ENCODE results near the gene CORO7.

The CORO7 gene

DNA sequence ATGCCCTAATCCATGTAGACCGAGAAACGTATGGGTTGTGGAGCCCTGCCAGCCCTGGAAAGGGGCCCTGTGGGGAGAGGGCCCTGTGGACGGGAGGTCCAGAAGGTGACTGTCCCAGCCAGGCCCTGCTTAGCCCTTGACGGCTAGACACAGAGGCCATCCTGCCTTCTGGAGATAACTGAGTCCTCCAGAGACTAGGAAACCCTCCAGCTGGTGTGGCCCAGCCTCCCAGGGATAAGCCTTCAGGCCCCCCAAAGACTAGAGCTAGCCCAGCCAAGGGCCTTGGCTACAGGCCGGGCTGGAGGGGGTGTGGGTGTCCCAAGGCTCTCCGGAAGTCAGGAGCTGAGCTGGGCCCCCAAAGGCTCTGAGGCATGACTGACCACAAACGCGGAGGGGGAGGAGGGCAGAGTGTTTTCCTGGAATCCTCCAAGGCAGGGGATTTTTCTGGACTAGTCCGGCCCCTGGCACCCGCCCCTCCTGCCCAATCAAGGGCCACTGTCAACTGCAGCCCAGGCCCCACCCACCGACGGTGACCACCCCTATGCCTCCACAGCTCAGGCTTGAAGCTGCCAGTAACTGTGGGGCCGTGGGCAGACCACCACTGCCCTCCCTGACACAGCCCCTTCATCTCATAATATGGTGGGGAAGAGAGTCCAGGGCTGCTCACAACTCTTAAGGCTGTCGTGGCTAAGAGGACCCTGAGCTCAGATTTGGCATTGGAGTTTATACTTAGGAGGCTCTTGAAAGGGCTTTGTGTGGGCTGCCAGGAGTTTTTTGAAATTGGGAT, 45.6 kb downstream of the CORO7 start:
- in situ Hi-C loops (cut with MboI; ENCODE audit: low sequenced_read_pairs, unreplicated experiment) = no loop called here
- DNase-seq (ENCODE audit: low spot score) = no peak
- TF ChIP-seq, protein P1, sequence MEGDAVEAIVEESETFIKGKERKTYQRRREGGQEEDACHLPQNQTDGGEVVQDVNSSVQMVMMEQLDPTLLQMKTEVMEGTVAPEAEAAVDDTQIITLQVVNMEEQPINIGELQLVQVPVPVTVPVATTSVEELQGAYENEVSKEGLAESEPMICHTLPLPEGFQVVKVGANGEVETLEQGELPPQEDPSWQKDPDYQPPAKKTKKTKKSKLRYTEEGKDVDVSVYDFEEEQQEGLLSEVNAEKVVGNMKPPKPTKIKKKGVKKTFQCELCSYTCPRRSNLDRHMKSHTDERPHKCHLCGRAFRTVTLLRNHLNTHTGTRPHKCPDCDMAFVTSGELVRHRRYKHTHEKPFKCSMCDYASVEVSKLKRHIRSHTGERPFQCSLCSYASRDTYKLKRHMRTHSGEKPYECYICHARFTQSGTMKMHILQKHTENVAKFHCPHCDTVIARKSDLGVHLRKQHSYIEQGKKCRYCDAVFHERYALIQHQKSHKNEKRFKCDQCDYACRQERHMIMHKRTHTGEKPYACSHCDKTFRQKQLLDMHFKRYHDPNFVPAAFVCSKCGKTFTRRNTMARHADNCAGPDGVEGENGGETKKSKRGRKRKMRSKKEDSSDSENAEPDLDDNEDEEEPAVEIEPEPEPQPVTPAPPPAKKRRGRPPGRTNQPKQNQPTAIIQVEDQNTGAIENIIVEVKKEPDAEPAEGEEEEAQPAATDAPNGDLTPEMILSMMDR (IDR thresholded peaks at IDR 0.05; ENCODE audit: borderline replicate concordance, control extremely low read depth, extremely low read depth, insufficient read depth, missing control alignments) = no peak

DNA sequence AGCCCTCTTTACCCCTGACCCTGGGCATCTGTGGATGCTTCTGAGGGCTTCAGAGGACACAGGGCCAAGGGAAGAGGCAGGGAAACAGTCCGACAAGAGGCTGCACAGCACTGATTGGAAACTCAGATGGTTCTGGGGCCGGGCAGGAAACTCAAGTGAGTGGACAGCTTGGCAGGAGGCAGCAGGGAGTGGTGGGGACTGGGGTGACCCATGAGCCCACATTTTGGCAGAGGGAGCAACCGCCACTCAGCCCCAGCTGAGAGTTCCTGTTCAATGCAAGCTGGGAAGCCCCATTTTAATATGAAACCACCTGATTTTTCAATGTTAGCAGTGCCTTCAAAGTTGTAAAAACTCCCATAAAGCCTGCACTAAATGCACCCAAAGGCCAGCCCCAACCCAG, 46.2 kb downstream of the CORO7 start:
- no peak for DNase-seq (ENCODE audit: low spot score)

DNA sequence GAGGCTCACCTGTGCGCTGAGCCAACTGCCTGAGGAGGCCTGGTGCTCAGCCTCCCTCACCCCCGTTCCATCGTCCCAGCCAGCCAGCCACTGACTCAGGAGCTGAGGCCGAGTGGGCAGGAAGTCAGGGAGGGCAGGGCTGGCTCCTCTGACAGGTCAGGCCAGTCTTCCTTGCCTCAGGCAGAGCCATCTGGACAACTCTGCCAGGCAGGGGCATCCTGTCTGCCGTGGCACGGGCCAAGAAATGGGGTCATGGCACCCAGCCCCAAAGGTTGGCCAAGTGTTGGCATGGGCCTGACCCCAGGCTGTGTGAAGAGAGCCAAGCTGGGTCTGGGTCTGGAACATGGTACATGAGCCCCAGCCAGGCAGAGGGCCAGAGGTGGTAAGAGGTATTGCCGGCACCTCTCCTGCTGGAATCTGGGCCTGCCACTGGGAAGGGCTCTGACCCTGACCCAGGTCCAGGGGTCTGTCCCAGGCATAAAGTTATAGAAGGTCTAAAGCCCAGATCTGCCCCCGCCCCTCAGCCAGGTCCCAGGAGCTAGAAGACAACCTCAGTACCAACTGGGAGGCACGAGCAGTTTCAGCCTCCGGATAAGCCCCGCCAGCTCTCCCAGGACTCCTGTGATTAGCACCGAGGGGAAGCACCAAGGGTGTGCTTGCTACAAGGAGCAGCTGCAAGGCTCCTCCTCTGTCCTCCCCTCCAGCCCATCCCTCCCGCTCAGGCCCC, 47.2 kb downstream of the CORO7 start:
- DNase-seq (ENCODE audit: low spot score) = no peak
- in situ Hi-C loops (cut with MboI; ENCODE audit: low sequenced_read_pairs, unreplicated experiment) = no loop called here
- TF ChIP-seq, protein P1 (IDR thresholded peaks at IDR 0.05; ENCODE audit: borderline replicate concordance, control extremely low read depth, extremely low read depth, insufficient read depth, missing control alignments) = no peak

More for the DNA sequence above, 46.2 kb downstream of the CORO7 start:
- in situ Hi-C loops (cut with MboI; ENCODE audit: low sequenced_read_pairs, unreplicated experiment) = no loop called here
- TF ChIP-seq, protein P1 (IDR thresholded peaks at IDR 0.05; ENCODE audit: borderline replicate concordance, control extremely low read depth, extremely low read depth, insufficient read depth, missing control alignments) = no peak

DNA sequence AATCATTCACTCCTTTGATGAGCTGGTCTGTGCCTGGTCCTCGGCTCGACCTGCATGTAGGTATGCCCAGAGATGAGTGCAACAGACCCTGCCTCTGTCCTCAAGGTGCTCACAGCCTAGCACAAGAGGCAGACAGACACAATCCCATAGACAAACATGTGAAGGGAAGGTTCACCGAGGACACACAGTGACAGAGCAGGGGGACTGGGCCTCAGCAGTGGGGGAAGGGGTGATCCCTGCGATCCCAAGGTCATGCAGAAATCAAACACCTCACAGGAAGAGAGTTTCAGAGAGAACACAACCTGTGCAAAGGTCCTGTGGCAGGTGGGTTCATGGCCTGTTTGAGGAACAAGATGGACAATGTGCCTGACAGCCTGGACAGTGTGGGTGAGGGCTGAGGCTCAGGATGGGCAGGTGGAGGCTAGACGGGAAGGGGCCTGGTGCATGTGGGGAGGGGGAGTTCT, 49.0 kb downstream of the CORO7 start:
- in situ Hi-C loops (cut with MboI; ENCODE audit: low sequenced_read_pairs, unreplicated experiment) = no loop called here

DNA sequence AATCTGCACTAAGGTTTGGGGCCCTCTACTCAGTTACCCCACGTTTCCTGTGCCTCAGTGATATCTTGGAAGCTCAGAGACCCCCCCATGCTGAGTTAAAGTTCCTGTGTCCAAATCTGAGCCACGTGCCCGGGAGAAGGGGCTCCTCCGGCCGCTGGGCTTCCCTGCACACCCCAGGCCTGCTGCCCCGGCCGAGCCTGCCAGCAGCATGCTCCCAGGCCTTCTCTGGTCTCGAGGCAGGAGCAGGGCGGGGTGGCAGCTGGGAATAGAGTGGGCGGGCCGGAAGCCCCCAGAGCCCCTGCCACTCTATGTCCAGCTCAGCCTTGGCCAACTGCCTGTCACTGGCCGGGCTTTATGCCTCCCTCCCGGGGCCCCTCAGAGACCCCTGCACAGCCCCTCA, 50.4 kb downstream of the CORO7 start:
- in situ Hi-C loops (cut with MboI; ENCODE audit: low sequenced_read_pairs, unreplicated experiment) = no loop called here
- DNase-seq (ENCODE audit: low spot score) = no peak
- TF ChIP-seq, protein P1 (IDR thresholded peaks at IDR 0.05; ENCODE audit: borderline replicate concordance, control extremely low read depth, extremely low read depth, insufficient read depth, missing control alignments) = no peak

More for the DNA sequence above, 49.0 kb downstream of the CORO7 start:
- TF ChIP-seq, protein P1 (IDR thresholded peaks at IDR 0.05; ENCODE audit: borderline replicate concordance, control extremely low read depth, extremely low read depth, insufficient read depth, missing control alignments) = no peak
- no peak for DNase-seq (ENCODE audit: low spot score)

DNA sequence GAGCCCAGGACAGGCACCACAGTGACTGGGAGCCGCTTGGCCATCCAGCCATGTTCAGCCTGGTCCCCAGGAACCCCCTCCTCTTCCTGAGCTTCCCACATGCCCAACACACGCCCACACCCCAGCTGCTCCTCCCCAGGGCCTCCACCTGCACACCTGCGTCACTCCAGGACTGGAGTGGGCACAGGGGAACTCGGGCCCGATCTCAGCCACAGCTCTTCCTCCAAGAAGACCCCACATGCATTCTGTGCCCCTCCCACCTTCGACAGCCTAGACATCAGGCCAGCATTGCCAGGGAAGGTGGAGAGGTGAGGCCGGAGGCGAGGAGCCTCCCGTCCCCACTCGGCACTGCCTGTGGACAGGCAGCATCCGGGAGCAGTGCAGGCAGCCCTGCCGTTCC, 50.8 kb downstream of the CORO7 start:
- TF ChIP-seq, protein P1 (IDR thresholded peaks at IDR 0.05; ENCODE audit: borderline replicate concordance, control extremely low read depth, extremely low read depth, insufficient read depth, missing control alignments) = no peak
- in situ Hi-C loops (cut with MboI; ENCODE audit: low sequenced_read_pairs, unreplicated experiment) = no loop called here
- DNase-seq (ENCODE audit: low spot score) = no peak

Measured in GM13976 (cell line).